Upper lobe of left lung (tissue), 6 donors: ENCODE results near the gene FLYWCH2. TPM values are rescaled to one million over a fixed set of nuclear protein-coding genes. Genes with fewer than 3 reads are reported as not detected.

ENCODE experiments used
- ATAC-seq, 2 donors: fragments of 200-7000 bp; cut with Tn5 transposase; one replicate each; pipeline ENCODE4 v1.9.1; 2022; ENCODE audit warnings: mild to moderate bottlenecking in 2 of 2, moderate library complexity in 2 of 2; ENCODE audit not compliant: low FRiP score in 2 of 2
- DNase-seq, 2 donors: peaks; one replicate each; pipeline ENCODE4 v3.0.0-alpha.2; 2019 to 2020
- H3K27ac ChIP-seq, 4 donors: fragments of 200-600 bp; sonication (generic); one replicate each; pipeline ENCODE4 v1.5.1; 2016 to 2019
- H3K27me3 ChIP-seq, 4 donors: fragments of 200-600 bp; sonication (generic); one replicate each; pipeline ENCODE4 v1.5.1; 2017 to 2019
- H3K36me3 ChIP-seq, 4 donors: fragments of 200-600 bp; sonication (generic); one replicate each; pipeline ENCODE4 v1.5.1; 2016 to 2019
- H3K4me1 ChIP-seq, 4 donors: fragments of 200-600 bp; sonication (generic); one replicate each; pipeline ENCODE4 v1.5.1; 2018 to 2019
- H3K4me3 ChIP-seq, 4 donors: fragments of 200-600 bp; sonication (generic); one replicate each; pipeline ENCODE4 v1.5.1; 2017 to 2019; ENCODE audit warnings: mild to moderate bottlenecking in 2 of 4, moderate library complexity in 1 of 4
- H3K9me3 ChIP-seq, 4 donors: fragments of 200-600 bp; sonication (generic); one replicate each; pipeline ENCODE4 v1.5.1; 2018 to 2019
- CTCF ChIP-seq, 6 experiments: fragments of 450-650 bp in 4 of 6; fragments of 200-600 bp in 2 of 6; sonication (generic) in 2 of 6; IDR thresholded peaks; one replicate each; pipeline ENCODE4 v1.5.1; 2016 to 2019; ENCODE audit warnings: antibody characterized with exemption in 6 of 6
- EP300 ChIP-seq, 4 donors: sonication (generic); formaldehyde crosslinking; IDR thresholded peaks; one replicate each; pipeline ENCODE4 v1.5.1; 2017; ENCODE audit warnings: antibody characterized with exemption in 4 of 4, control low read depth in 2 of 4
- POLR2A ChIP-seq, 4 donors: fragments of 450-650 bp; IDR thresholded peaks; one replicate each; pipeline ENCODE4 v1.5.1; 2016 to 2017; ENCODE audit warnings: antibody characterized with exemption in 4 of 4, mild to moderate bottlenecking in 2 of 4
- POLR2AphosphoS5 ChIP-seq, 2 donors: sonication (generic); formaldehyde crosslinking; IDR thresholded peaks; one replicate each; pipeline ENCODE4 v1.5.1; 2017; ENCODE audit warnings: antibody characterized with exemption in 2 of 2
- WGBS, 2 donors: methylation state at CpG; one replicate each; pipeline ENCODE4 v1.1.5; 2017 to 2018; 5-methylcytosine and 5-hydroxymethylcytosine counted together
- total RNA-seq, 6 donors: library from RNA; depleted of rRNA in 4 of 6; stranded (reverse); fragments of >200 nt in 4 of 6; gene quantifications; one replicate each; pipeline versions ENCODE4 v1.1.0 to v1.2.1, GENCODE V29; 2016 to 2021
- donor health status: DM: no; HTN: no; CAD: no; lungs with moderate emphysema.
- donor health status: DM: no; HTN: yes; CAD: no; lungs with severe emphysema.

The FLYWCH2 gene
- total RNA-seq, 6 donors from 2014 or later = 31.2 to 70.1 (median 39.7) TPM

- DNase-seq (no peak), ATAC-seq (no peak)
- no peak for TF ChIP-seq CTCF (IDR thresholded peaks at IDR 0.05)
- no peak for TF ChIP-seq EP300 (IDR thresholded peaks at IDR 0.05)
- TF ChIP-seq POLR2A (IDR thresholded peaks at IDR 0.05) = no peak
- no peak for TF ChIP-seq POLR2AphosphoS5 (IDR thresholded peaks at IDR 0.05)
- Histone ChIP-seq H3K27me3 (no peaks in the 10 kb centered on the region), H3K9me3 (no peaks in the 10 kb centered on the region), H3K4me1 (peaks cover 3 to 12% (median 4%) of the 10 kb centered on the region in 4 donors), H3K36me3 (no peaks in the 10 kb centered on the region), H3K27ac (no peak overlapping the region), H3K4me3 (no peak overlapping the region)
- WGBS, 2 donors = 56 to 62% methylated on average over 21 of the region's 21 CpGs
Measured at GRCh38 chr16:2874032-2874911, 8.7 kb upstream of the FLYWCH2 start.

GRCh38 chr16:2874912-2875362 is 8.1 kb upstream of the FLYWCH2 start:
- Histone ChIP-seq H3K27ac (no peak overlapping the region), H3K36me3 (no peaks in the 10 kb centered on the region), H3K4me1 (peaks cover 3 to 12% (median 4%) of the 10 kb centered on the region in 4 donors), H3K9me3 (no peaks in the 10 kb centered on the region), H3K27me3 (no peaks in the 10 kb centered on the region), H3K4me3 (no peak overlapping the region)
- TF ChIP-seq POLR2A (IDR thresholded peaks at IDR 0.05) (no peak), POLR2AphosphoS5 (IDR thresholded peaks at IDR 0.05) (no peak), EP300 (IDR thresholded peaks at IDR 0.05) (no peak), CTCF (IDR thresholded peaks at IDR 0.05) (peak; percentile 95 to 98 (median 96))
- peak; percentile 85 to 95 for DNase-seq
- ATAC-seq = peak; percentile 97 to 99
- 10 to 15% methylated on average over 25 of the region's 25 CpGs for WGBS, 2 donors

- no peak overlapping the region for H3K27ac ChIP-seq
- no peaks in the 10 kb centered on the region for H3K36me3 ChIP-seq
- ATAC-seq (no peak), DNase-seq (no peak)
- no peaks in the 10 kb centered on the region for H3K9me3 ChIP-seq
- TF ChIP-seq EP300 (IDR thresholded peaks at IDR 0.05) (no peak), POLR2A (IDR thresholded peaks at IDR 0.05) (no peak), CTCF (IDR thresholded peaks at IDR 0.05) (no peak), POLR2AphosphoS5 (IDR thresholded peaks at IDR 0.05) (no peak)
- peaks cover 11 to 22% (median 14%) of the 10 kb centered on the region in 4 donors for H3K4me1 ChIP-seq
- no peak overlapping the region for H3K4me3 ChIP-seq
- WGBS, 2 donors = 89 to 90% methylated on average over 6 of the region's 6 CpGs
- no peaks in the 10 kb centered on the region for H3K27me3 ChIP-seq
Measured at GRCh38 chr16:2879854-2880508, 3.0 kb upstream of the FLYWCH2 start.

- no peaks in the 10 kb centered on the region for H3K36me3 ChIP-seq
- peak overlapping the region; percentile 95 to 98 (median 96) for H3K27ac ChIP-seq
- WGBS, 2 donors = 4 to 8% methylated on average over 29 to 47 of the region's 52 CpGs
- H3K9me3 ChIP-seq = no peaks in the 10 kb centered on the region
- H3K4me1 ChIP-seq = peaks cover 11 to 20% (median 14%) of the 10 kb centered on the region in 4 donors
- TF ChIP-seq POLR2A (IDR thresholded peaks at IDR 0.05) = peak in 1 of 4 donors; percentile 50
- peak in 1 of 6 experiments; percentile 5 for TF ChIP-seq CTCF (IDR thresholded peaks at IDR 0.05)
- TF ChIP-seq POLR2AphosphoS5 (IDR thresholded peaks at IDR 0.05) = peak in 1 of 2 donors; percentile 46
- no peak for TF ChIP-seq EP300 (IDR thresholded peaks at IDR 0.05)
- H3K4me3 ChIP-seq = peak overlapping the region; percentile 54 to 93 (median 76)
- peak; percentile 2 to 15 for ATAC-seq
- H3K27me3 ChIP-seq = no peaks in the 10 kb centered on the region
- DNase-seq = peak; percentile 33 to 52
Measured at GRCh38 chr16:2881783-2882649, 999 bp upstream of the FLYWCH2 start.
